ENCODE data around the gene TCERG1. TPM values are rescaled to one million over a fixed set of nuclear protein-coding genes. Genes with fewer than 3 reads are reported as not detected.

TCERG1 gene
- total RNA-seq, 1 experiment from 2014 or later: 75.9 TPM

DNA sequence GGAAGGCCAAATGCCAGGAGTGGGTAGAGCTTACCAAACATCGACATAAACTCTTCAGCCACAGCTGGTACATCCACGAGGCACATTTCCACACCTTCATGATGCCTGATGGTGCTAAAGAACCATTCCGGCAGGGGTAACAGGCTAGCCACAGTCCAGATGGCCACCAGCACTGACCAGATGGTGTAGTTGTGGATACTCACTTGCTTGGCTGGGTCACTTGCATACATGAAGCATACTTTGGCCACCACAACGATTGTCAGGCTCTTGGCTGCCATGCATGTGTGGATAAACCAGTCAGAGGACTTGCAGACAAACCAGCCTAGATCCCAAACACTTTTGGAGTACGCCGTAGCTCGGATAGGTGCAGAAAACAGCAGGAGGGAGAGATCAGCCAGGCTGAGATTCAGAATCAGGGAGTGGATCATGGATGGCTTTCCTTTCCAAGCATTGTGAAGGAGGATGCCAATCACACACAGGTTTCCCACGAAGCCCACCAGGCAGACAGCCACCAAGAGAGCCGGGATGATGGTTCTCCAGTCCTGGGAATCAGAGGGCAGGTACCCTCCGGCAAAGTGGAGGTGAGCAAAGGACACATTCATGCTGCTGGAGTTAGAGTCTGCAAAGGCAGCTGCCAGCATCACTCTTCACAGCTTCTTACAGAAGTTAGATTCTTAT is 68.5 kb downstream of the TCERG1 start:
- Histone ChIP-seq H3K4me1 (ENCODE audit: control insufficient read depth, insufficient read depth, low read length) (no peaks in the 10 kb centered on the region), H3K9me3 (ENCODE audit: control insufficient read depth, insufficient read depth, low read depth, low read length) (no peaks in the 10 kb centered on the region), H3K27ac (ENCODE audit: low read length) (no peak overlapping the region), H3K4me3 (ENCODE audit: low read depth in 2 of 2, low read length in 2 of 2) (no peak overlapping the region), H3K36me3 (ENCODE audit: control insufficient read depth, insufficient read depth, low read length) (peaks cover 17% of the 10 kb centered on the region), H3K27me3 (ENCODE audit: control insufficient read depth, insufficient read depth, low read length) (peaks cover 2% of the 10 kb centered on the region; the same call in 1 of the 2 replicates)
- DNase-seq (ENCODE audit: low read depth, low spot score) (no peak), ATAC-seq (peak; percentile 60)
- ChIA-PET CTCF (no interaction called here), POLR2A (interaction anchor here (0.5 kb wide), 1 partner anchor 173 kb away, joined by 3 read pairs; no protein-coding TSS in a partner anchor)
- TF ChIP-seq SIN3A (IDR thresholded peaks at IDR 0.05; ENCODE audit: borderline replicate concordance, insufficient read depth, low read depth, low read length) (no peak), TCF7L2 (IDR thresholded peaks at IDR 0.05; ENCODE audit: low read depth, low read length) (no peak), POLR2AphosphoS5 (IDR thresholded peaks at IDR 0.05; ENCODE audit: low read depth, low read length) (no peak; the same call in 1 of the 2 replicates)
- TF ChIP-seq, protein P1, sequence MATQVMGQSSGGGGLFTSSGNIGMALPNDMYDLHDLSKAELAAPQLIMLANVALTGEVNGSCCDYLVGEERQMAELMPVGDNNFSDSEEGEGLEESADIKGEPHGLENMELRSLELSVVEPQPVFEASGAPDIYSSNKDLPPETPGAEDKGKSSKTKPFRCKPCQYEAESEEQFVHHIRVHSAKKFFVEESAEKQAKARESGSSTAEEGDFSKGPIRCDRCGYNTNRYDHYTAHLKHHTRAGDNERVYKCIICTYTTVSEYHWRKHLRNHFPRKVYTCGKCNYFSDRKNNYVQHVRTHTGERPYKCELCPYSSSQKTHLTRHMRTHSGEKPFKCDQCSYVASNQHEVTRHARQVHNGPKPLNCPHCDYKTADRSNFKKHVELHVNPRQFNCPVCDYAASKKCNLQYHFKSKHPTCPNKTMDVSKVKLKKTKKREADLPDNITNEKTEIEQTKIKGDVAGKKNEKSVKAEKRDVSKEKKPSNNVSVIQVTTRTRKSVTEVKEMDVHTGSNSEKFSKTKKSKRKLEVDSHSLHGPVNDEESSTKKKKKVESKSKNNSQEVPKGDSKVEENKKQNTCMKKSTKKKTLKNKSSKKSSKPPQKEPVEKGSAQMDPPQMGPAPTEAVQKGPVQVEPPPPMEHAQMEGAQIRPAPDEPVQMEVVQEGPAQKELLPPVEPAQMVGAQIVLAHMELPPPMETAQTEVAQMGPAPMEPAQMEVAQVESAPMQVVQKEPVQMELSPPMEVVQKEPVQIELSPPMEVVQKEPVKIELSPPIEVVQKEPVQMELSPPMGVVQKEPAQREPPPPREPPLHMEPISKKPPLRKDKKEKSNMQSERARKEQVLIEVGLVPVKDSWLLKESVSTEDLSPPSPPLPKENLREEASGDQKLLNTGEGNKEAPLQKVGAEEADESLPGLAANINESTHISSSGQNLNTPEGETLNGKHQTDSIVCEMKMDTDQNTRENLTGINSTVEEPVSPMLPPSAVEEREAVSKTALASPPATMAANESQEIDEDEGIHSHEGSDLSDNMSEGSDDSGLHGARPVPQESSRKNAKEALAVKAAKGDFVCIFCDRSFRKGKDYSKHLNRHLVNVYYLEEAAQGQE (IDR thresholded peaks at IDR 0.05; ENCODE audit: insufficient read depth in 1 of 2, low read depth in 2 of 2, low read length in 1 of 2): no peak
- TF ChIP-seq, protein P2, sequence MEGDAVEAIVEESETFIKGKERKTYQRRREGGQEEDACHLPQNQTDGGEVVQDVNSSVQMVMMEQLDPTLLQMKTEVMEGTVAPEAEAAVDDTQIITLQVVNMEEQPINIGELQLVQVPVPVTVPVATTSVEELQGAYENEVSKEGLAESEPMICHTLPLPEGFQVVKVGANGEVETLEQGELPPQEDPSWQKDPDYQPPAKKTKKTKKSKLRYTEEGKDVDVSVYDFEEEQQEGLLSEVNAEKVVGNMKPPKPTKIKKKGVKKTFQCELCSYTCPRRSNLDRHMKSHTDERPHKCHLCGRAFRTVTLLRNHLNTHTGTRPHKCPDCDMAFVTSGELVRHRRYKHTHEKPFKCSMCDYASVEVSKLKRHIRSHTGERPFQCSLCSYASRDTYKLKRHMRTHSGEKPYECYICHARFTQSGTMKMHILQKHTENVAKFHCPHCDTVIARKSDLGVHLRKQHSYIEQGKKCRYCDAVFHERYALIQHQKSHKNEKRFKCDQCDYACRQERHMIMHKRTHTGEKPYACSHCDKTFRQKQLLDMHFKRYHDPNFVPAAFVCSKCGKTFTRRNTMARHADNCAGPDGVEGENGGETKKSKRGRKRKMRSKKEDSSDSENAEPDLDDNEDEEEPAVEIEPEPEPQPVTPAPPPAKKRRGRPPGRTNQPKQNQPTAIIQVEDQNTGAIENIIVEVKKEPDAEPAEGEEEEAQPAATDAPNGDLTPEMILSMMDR (IDR thresholded peaks at IDR 0.05): no peak
- BruUV-seq (replicated peaks): no TSS peak
- in situ Hi-C loops (cut with HindIII; ENCODE audit: low pct_unique_long_range_greater_than_20kb, low sequenced_read_pairs) (no loop called here), intact Hi-C loops (cut with micrococcal nuclease; ENCODE audit: unreplicated experiment) (no loop called here)

DNA sequence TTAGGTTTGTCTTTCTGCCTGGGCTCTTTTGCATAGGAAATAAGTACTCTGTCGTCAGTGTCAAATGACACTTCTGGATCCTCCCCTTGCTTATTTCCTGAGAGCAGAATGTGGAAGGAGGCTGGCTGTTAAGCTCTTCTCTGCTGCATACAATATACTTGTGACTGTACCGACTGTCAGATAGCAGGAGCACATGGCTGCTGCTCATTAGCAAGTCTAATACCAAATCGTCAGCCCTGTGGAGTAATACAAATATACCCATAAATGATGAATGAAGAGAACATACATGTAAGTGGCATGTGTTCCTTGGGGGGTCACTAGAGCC is 69.0 kb downstream of the TCERG1 start, which contains the start of gene GPR151:
Gene GPR151, minus strand, starts transcription at position 40 of the 325 bp plus-strand sequence. CDS start 77 bp downstream, outside the sequence.
- POLR2A ChIA-PET: interaction anchor here (0.5 kb wide), 1 partner anchor 173 kb away, joined by 3 read pairs; no protein-coding TSS in a partner anchor

More for the DNA sequence above, 69.0 kb downstream of the TCERG1 start, which contains the start of gene GPR151:
- in situ Hi-C loops (cut with HindIII; ENCODE audit: low pct_unique_long_range_greater_than_20kb, low sequenced_read_pairs): no loop called here
- intact Hi-C loops (cut with micrococcal nuclease; ENCODE audit: unreplicated experiment): no loop called here
- no peaks in the 10 kb centered on the region for H3K9me3 ChIP-seq (ENCODE audit: control insufficient read depth, insufficient read depth, low read depth, low read length)
- TF ChIP-seq, protein P2 (IDR thresholded peaks at IDR 0.05): no peak
- TF ChIP-seq, protein P1 (IDR thresholded peaks at IDR 0.05; ENCODE audit: insufficient read depth in 1 of 2, low read depth in 2 of 2, low read length in 1 of 2): no peak
- TF ChIP-seq TCF7L2 (IDR thresholded peaks at IDR 0.05; ENCODE audit: low read depth, low read length) (no peak), POLR2AphosphoS5 (IDR thresholded peaks at IDR 0.05; ENCODE audit: low read depth, low read length) (no peak), SIN3A (IDR thresholded peaks at IDR 0.05; ENCODE audit: borderline replicate concordance, insufficient read depth, low read depth, low read length) (no peak)
- no peak within 1 kb of the TSS for H3K27ac ChIP-seq (ENCODE audit: low read length)
- DNase-seq (ENCODE audit: low read depth, low spot score) (no peak), ATAC-seq (peak; percentile 44; the same call in 1 of the 2 replicates)
- CTCF ChIA-PET: no interaction called here
- H3K4me3 ChIP-seq (ENCODE audit: low read depth in 2 of 2, low read length in 2 of 2): no peak within 1 kb of the TSS
- BruUV-seq (replicated peaks): no TSS peak
- peaks cover 12% of the 10 kb centered on the region for H3K36me3 ChIP-seq (ENCODE audit: control insufficient read depth, insufficient read depth, low read length)
- H3K4me1 ChIP-seq (ENCODE audit: control insufficient read depth, insufficient read depth, low read length): no peaks in the 10 kb centered on the region
- H3K27me3 ChIP-seq (ENCODE audit: control insufficient read depth, insufficient read depth, low read length): peaks cover 2% of the 10 kb centered on the region; the same call in 1 of the 2 replicates
